ENCODE measurements around the gene PPID. TPM values are rescaled to one million over a fixed set of nuclear protein-coding genes. Genes with fewer than 3 reads are reported as not detected.

PPID gene
- total and polyA plus RNA-seq, 2 of the 13 experiments (the other 11 are each of a cell fraction or from before 2014, with no cell fraction given): 15.4 to 63.4 TPM

DNA sequence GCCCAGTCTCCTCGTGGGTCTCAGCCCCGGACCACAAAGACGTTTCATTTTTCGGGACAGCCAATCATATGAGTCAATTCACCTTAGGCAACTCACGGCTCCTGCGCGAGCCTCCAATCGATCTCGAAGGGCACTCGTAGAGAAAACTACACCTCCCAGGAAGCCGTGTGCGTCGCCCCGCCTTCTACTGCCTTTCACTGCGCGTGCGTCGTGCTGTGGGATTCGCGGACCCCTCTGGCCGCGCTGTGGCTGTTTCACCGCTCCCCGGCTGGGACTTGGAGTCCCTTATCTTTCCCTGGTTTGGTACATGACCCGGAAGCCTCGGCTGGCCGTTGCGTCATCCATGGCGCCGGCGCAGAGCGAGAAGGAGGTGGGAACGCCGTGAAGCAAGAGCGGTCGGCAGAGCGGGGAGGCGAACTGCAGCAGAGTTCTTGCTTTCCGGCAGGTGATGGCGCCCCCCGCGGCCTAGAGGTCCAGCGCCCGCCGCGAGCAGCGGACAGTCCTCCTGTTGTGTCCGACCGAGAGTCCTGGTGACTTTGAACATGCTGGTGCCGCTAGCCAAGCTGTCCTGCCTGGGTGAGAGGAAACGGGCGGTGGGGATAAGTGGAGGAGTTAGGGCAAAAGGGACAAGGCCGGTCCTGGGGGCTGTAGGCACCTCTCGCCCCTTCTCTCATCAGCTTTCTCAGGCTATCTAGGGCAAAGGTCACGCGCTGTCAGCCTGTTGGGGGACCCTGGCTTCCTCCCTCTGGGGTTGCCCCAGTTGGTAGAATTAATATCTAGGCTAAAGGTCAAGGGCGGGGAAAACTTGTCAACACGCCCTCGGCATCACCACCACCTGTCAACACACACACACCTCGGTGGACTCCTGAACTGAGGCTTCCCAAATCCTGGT is 51.0 kb downstream of the PPID start, which contains the start of gene ETFDH (continued):
- TF ChIP-seq, protein P1, sequence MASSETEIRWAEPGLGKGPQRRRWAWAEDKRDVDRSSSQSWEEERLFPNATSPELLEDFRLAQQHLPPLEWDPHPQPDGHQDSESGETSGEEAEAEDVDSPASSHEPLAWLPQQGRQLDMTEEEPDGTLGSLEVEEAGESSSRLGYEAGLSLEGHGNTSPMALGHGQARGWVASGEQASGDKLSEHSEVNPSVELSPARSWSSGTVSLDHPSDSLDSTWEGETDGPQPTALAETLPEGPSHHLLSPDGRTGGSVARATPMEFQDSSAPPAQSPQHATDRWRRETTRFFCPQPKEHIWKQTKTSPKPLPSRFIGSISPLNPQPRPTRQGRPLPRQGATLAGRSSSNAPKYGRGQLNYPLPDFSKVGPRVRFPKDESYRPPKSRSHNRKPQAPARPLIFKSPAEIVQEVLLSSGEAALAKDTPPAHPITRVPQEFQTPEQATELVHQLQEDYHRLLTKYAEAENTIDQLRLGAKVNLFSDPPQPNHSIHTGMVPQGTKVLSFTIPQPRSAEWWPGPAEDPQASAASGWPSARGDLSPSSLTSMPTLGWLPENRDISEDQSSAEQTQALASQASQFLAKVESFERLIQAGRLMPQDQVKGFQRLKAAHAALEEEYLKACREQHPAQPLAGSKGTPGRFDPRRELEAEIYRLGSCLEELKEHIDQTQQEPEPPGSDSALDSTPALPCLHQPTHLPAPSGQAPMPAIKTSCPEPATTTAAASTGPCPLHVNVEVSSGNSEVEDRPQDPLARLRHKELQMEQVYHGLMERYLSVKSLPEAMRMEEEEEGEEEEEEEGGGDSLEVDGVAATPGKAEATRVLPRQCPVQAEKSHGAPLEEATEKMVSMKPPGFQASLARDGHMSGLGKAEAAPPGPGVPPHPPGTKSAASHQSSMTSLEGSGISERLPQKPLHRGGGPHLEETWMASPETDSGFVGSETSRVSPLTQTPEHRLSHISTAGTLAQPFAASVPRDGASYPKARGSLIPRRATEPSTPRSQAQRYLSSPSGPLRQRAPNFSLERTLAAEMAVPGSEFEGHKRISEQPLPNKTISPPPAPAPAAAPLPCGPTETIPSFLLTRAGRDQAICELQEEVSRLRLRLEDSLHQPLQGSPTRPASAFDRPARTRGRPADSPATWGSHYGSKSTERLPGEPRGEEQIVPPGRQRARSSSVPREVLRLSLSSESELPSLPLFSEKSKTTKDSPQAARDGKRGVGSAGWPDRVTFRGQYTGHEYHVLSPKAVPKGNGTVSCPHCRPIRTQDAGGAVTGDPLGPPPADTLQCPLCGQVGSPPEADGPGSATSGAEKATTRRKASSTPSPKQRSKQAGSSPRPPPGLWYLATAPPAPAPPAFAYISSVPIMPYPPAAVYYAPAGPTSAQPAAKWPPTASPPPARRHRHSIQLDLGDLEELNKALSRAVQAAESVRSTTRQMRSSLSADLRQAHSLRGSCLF (CRISPR knock-in tag; IDR thresholded peaks at IDR 0.05; ENCODE audit: borderline replicate concordance): no peak
- peak; percentile 83 for TF ChIP-seq PHF20 (CRISPR knock-in tag; IDR thresholded peaks at IDR 0.05)
- TF ChIP-seq MTF2 (CRISPR knock-in tag; IDR thresholded peaks at IDR 0.05; ENCODE audit: borderline replicate concordance): peak; percentile 49; the same call in 1 of the 2 replicates
- TF ChIP-seq, protein P2, sequence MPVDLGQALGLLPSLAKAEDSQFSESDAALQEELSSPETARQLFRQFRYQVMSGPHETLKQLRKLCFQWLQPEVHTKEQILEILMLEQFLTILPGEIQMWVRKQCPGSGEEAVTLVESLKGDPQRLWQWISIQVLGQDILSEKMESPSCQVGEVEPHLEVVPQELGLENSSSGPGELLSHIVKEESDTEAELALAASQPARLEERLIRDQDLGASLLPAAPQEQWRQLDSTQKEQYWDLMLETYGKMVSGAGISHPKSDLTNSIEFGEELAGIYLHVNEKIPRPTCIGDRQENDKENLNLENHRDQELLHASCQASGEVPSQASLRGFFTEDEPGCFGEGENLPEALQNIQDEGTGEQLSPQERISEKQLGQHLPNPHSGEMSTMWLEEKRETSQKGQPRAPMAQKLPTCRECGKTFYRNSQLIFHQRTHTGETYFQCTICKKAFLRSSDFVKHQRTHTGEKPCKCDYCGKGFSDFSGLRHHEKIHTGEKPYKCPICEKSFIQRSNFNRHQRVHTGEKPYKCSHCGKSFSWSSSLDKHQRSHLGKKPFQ (CRISPR knock-in tag; IDR thresholded peaks at IDR 0.05; ENCODE audit: insufficient replicate concordance): peak; percentile 43
- no peak for TF ChIP-seq ZNF263 (CRISPR knock-in tag; IDR thresholded peaks at IDR 0.05)
- no peak for TF ChIP-seq PCBP1 (IDR thresholded peaks at IDR 0.05; ENCODE audit: borderline replicate concordance, low read depth, low read length)
- no peak for TF ChIP-seq ZNF775 (CRISPR knock-in tag; IDR thresholded peaks at IDR 0.05; ENCODE audit: borderline replicate concordance)
- TF ChIP-seq ELF3 (CRISPR knock-in tag; IDR thresholded peaks at IDR 0.05): peak; percentile 94
- TF ChIP-seq ZNF333 (CRISPR knock-in tag; IDR thresholded peaks at IDR 0.05; ENCODE audit: borderline replicate concordance): peak; percentile 94
- TF ChIP-seq ZNF563 (CRISPR knock-in tag; IDR thresholded peaks at IDR 0.05): peak; percentile 54; the same call in 1 of the 2 replicates
- TF ChIP-seq, protein P3, sequence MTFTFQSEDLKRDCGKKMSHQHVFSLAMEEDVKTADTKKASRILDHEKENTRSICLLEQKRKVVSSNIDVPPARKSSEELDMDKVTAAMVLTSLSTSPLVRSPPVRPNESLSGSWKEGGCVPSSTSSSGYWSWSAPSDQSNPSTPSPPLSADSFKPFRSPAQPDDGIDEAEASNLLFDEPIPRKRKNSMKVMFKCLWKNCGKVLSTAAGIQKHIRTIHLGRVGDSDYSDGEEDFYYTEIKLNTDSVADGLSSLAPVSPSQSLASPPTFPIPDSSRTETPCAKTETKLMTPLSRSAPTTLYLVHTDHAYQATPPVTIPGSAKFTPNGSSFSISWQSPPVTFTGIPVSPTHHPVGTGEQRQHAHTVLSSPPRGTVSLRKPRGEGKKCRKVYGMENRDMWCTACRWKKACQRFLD (CRISPR knock-in tag; IDR thresholded peaks at IDR 0.05; ENCODE audit: borderline replicate concordance): no peak
- TF ChIP-seq ZNF879 (CRISPR knock-in tag; IDR thresholded peaks at IDR 0.05): no peak
- no peak for TF ChIP-seq CENPT (CRISPR knock-in tag; IDR thresholded peaks at IDR 0.05; ENCODE audit: low read depth)
- TF ChIP-seq FOXP1 (IDR thresholded peaks at IDR 0.05): peak; percentile 46; the same call in 1 of the 2 replicates
- TF ChIP-seq FOXP1 (CRISPR knock-in tag; IDR thresholded peaks at IDR 0.05): 0 out of 2 replicates have a peak, but pooled peaks have one; percentile 47
- peak; percentile 59; the same call in 1 of the 2 replicates for TF ChIP-seq SP5 (CRISPR knock-in tag; IDR thresholded peaks at IDR 0.05; ENCODE audit: borderline replicate concordance, low read depth)
- no peak for TF ChIP-seq SMARCE1 (IDR thresholded peaks at IDR 0.05; ENCODE audit: borderline replicate concordance)
- TF ChIP-seq HNRNPK (IDR thresholded peaks at IDR 0.05; ENCODE audit: low read depth, low read length, poor library complexity, severe bottlenecking): no peak
- TF ChIP-seq ZBTB21 (CRISPR knock-in tag; IDR thresholded peaks at IDR 0.05): peak; percentile 71; the same call in 1 of the 2 replicates
- TF ChIP-seq, protein P4, sequence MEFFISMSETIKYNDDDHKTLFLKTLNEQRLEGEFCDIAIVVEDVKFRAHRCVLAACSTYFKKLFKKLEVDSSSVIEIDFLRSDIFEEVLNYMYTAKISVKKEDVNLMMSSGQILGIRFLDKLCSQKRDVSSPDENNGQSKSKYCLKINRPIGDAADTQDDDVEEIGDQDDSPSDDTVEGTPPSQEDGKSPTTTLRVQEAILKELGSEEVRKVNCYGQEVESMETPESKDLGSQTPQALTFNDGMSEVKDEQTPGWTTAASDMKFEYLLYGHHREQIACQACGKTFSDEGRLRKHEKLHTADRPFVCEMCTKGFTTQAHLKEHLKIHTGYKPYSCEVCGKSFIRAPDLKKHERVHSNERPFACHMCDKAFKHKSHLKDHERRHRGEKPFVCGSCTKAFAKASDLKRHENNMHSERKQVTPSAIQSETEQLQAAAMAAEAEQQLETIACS (CRISPR knock-in tag; IDR thresholded peaks at IDR 0.05): no peak
- no peak; the same call in 1 of the 2 replicates for TF ChIP-seq ARNTL (CRISPR knock-in tag; IDR thresholded peaks at IDR 0.05)

Measured in HepG2 (cell line).